Mesothelial cell of epicardium (in vitro differentiated cells): ENCODE measurements around the gene PTTG2. TPM values are rescaled to one million over a fixed set of nuclear protein-coding genes. Genes with fewer than 3 reads are reported as not detected.

Experiments used
- DNase-seq, 2 experiments: peaks; one replicate each; pipeline ENCODE4 v3.0.0; 2021; ENCODE audit warnings: low spot score in 2 of 2; ENCODE audit not compliant: unreplicated experiment in 2 of 2
- H3K27ac Mint-ChIP-seq: 2 replicates; pipeline ENCODE4 v1.8.0; 2021; ENCODE audit warnings: mixed read lengths
- H3K27me3 Mint-ChIP-seq: 2 replicates; pipeline ENCODE4 v1.8.0; 2021; ENCODE audit warnings: low read depth, mixed read lengths
- H3K36me3 Mint-ChIP-seq: 2 replicates; pipeline ENCODE4 v1.8.0; 2021; ENCODE audit warnings: mixed read lengths
- H3K4me1 Mint-ChIP-seq: 2 replicates; pipeline ENCODE4 v1.8.0; 2021; ENCODE audit warnings: mixed read lengths
- H3K4me3 Mint-ChIP-seq: 2 replicates; pipeline ENCODE4 v1.8.0; 2021; ENCODE audit warnings: mild to moderate bottlenecking, moderate library complexity, mixed read lengths
- H3K9me3 Mint-ChIP-seq: 2 replicates; pipeline ENCODE4 v1.8.0; 2021; ENCODE audit warnings: mixed read lengths
- CTCF ChIP-seq: fragments of 200-600 bp; sonication (generic); IDR thresholded peaks from one replicate; pipeline ENCODE4 v1.5.0; 2021; ENCODE audit warnings: antibody characterized with exemption; ENCODE audit not compliant: unreplicated experiment
- total RNA-seq: library from RNA; stranded (reverse); gene quantifications from 3 replicates; pipeline ENCODE4 v1.2.1, GENCODE V29; 2021

The PTTG2 gene
- total RNA-seq, 1 donor from 2014 or later = not detected

GRCh38 chr4:37935026-37935425 is 25.2 kb upstream of the PTTG2 start:
- H3K27me3 Mint-ChIP-seq = no peaks in the 10 kb centered on the region
- DNase-seq = no peak
- no peaks in the 10 kb centered on the region for H3K36me3 Mint-ChIP-seq
- no peaks in the 10 kb centered on the region for H3K9me3 Mint-ChIP-seq
- TF ChIP-seq CTCF = no peak
- H3K4me1 Mint-ChIP-seq = peaks cover 8% of the 10 kb centered on the region
- no peak overlapping the region for H3K4me3 Mint-ChIP-seq
- H3K27ac Mint-ChIP-seq = no peak overlapping the region

GRCh38 chr4:37936889-37937498 is 23.2 kb upstream of the PTTG2 start:
- peaks cover 6% of the 10 kb centered on the region for H3K9me3 Mint-ChIP-seq
- H3K27me3 Mint-ChIP-seq = peaks cover 6% of the 10 kb centered on the region
- no peak overlapping the region for H3K4me3 Mint-ChIP-seq
- H3K36me3 Mint-ChIP-seq = no peaks in the 10 kb centered on the region
- no peak for TF ChIP-seq CTCF
- H3K27ac Mint-ChIP-seq = no peak overlapping the region
- no peak for DNase-seq
- H3K4me1 Mint-ChIP-seq = peaks cover 3% of the 10 kb centered on the region

- no peak overlapping the region for H3K27ac Mint-ChIP-seq
- no peaks in the 10 kb centered on the region for H3K36me3 Mint-ChIP-seq
- no peak for TF ChIP-seq CTCF
These were observed 22.0 kb upstream of the PTTG2 start for GRCh38 chr4:37938208-37938607.

GRCh38 chr4:37946503-37947179 is 13.6 kb upstream of the PTTG2 start:
- no peak overlapping the region for H3K27ac Mint-ChIP-seq
- no peak for DNase-seq
- H3K4me1 Mint-ChIP-seq = peaks cover 13% of the 10 kb centered on the region
- no peak for TF ChIP-seq CTCF
- H3K36me3 Mint-ChIP-seq = no peaks in the 10 kb centered on the region
- H3K4me3 Mint-ChIP-seq = no peak overlapping the region
- peaks cover 8% of the 10 kb centered on the region for H3K9me3 Mint-ChIP-seq
- peaks cover 3% of the 10 kb centered on the region for H3K27me3 Mint-ChIP-seq

More at GRCh38 chr4:37938208-37938607, 22.0 kb upstream of the PTTG2 start:
- H3K4me1 Mint-ChIP-seq = no peaks in the 10 kb centered on the region
- DNase-seq = no peak
- H3K4me3 Mint-ChIP-seq = no peak overlapping the region
- peaks cover 6% of the 10 kb centered on the region for H3K9me3 Mint-ChIP-seq
- peaks cover 6% of the 10 kb centered on the region for H3K27me3 Mint-ChIP-seq

GRCh38 chr4:37948542-37948941 is 11.7 kb upstream of the PTTG2 start:
- DNase-seq = no peak
- TF ChIP-seq CTCF = no peak
- H3K4me1 Mint-ChIP-seq = peaks cover 16% of the 10 kb centered on the region
- H3K9me3 Mint-ChIP-seq = peaks cover 8% of the 10 kb centered on the region
- H3K27ac Mint-ChIP-seq = no peak overlapping the region
- H3K27me3 Mint-ChIP-seq = no peaks in the 10 kb centered on the region
- H3K36me3 Mint-ChIP-seq = no peaks in the 10 kb centered on the region
- no peak overlapping the region for H3K4me3 Mint-ChIP-seq
